ENCODE results near the gene ACTN4.
"Not testable (repeated sequence)": the region's sequence is repeated elsewhere in the genome, so short reads cannot be mapped to it uniquely, and the experiment has no call there.

The ACTN4 gene

GRCh38 chr19:38743394-38744297 lies 96.2 kb downstream of the ACTN4 start:
- H3K4me1 ChIP-seq (ENCODE audit: control insufficient read depth, low read depth, low read length): no peaks in the 10 kb centered on the region
- H3K27me3 ChIP-seq (ENCODE audit: control insufficient read depth, insufficient read depth, low read length): no peaks in the 10 kb centered on the region
- H3K4me3 ChIP-seq (ENCODE audit: low read length): no peak overlapping the region
- no peaks in the 10 kb centered on the region for H3K9me3 ChIP-seq (ENCODE audit: control insufficient read depth, low read depth, low read length)
- no peak overlapping the region for H3K27ac ChIP-seq (ENCODE audit: low read length)
- no peaks in the 10 kb centered on the region for H3K36me3 ChIP-seq (ENCODE audit: control insufficient read depth, low read depth, low read length)
- no peak overlapping the region for H3K9ac ChIP-seq (ENCODE audit: low read length)

GRCh38 chr19:38744298-38744681 lies 96.8 kb downstream of the ACTN4 start, which contains the start of gene CAPN12:
Gene CAPN12 (minus strand): TSS chr19:38744474. CDS start chr19:38744165, 309 bp downstream.
- Histone ChIP-seq H3K4me3 (ENCODE audit: low read length) (no peak within 1 kb of the TSS), H3K9ac (ENCODE audit: low read length) (no peak within 1 kb of the TSS), H3K36me3 (ENCODE audit: control insufficient read depth, low read depth, low read length) (no peaks in the 10 kb centered on the region), H3K27ac (ENCODE audit: low read length) (no peak within 1 kb of the TSS), H3K9me3 (ENCODE audit: control insufficient read depth, low read depth, low read length) (no peaks in the 10 kb centered on the region), H3K27me3 (ENCODE audit: control insufficient read depth, insufficient read depth, low read length) (no peaks in the 10 kb centered on the region), H3K4me1 (ENCODE audit: control insufficient read depth, low read depth, low read length) (no peaks in the 10 kb centered on the region)

GRCh38 chr19:38744874-38745273 lies 97.4 kb downstream of the ACTN4 start:
- no peaks in the 10 kb centered on the region for H3K27me3 ChIP-seq (ENCODE audit: control insufficient read depth, insufficient read depth, low read length)
- no peaks in the 10 kb centered on the region for H3K9me3 ChIP-seq (ENCODE audit: control insufficient read depth, low read depth, low read length)
- no peak overlapping the region for H3K9ac ChIP-seq (ENCODE audit: low read length)
- H3K27ac ChIP-seq (ENCODE audit: low read length): no peak overlapping the region
- H3K36me3 ChIP-seq (ENCODE audit: control insufficient read depth, low read depth, low read length): no peaks in the 10 kb centered on the region
- H3K4me3 ChIP-seq (ENCODE audit: low read length): no peak overlapping the region
- no peaks in the 10 kb centered on the region for H3K4me1 ChIP-seq (ENCODE audit: control insufficient read depth, low read depth, low read length)

- H3K9me3 ChIP-seq (ENCODE audit: control insufficient read depth, low read depth, low read length): no peaks in the 10 kb centered on the region
- H3K27me3 ChIP-seq (ENCODE audit: control insufficient read depth, insufficient read depth, low read length): peaks cover 4% of the 10 kb centered on the region
- H3K4me1 ChIP-seq (ENCODE audit: control insufficient read depth, low read depth, low read length): no peaks in the 10 kb centered on the region
- H3K4me3 ChIP-seq (ENCODE audit: low read length): no peak overlapping the region
- no peaks in the 10 kb centered on the region for H3K36me3 ChIP-seq (ENCODE audit: control insufficient read depth, low read depth, low read length)
- H3K27ac ChIP-seq (ENCODE audit: low read length): no peak overlapping the region
- no peak overlapping the region for H3K9ac ChIP-seq (ENCODE audit: low read length)
Observed at GRCh38 chr19:38745316-38745715, 97.9 kb downstream of the ACTN4 start.

- H3K27me3 ChIP-seq (ENCODE audit: control insufficient read depth, insufficient read depth, low read length): not testable (repeated sequence)
Observed at GRCh38 chr19:38753783-38754182, 106.3 kb downstream of the ACTN4 start.

GRCh38 chr19:38754196-38754595 lies 106.7 kb downstream of the ACTN4 start:
- not testable (repeated sequence) for H3K9me3 ChIP-seq (ENCODE audit: control insufficient read depth, low read depth, low read length); H3K4me3 ChIP-seq (ENCODE audit: low read length); H3K27me3 ChIP-seq (ENCODE audit: control insufficient read depth, insufficient read depth, low read length); H3K4me1 ChIP-seq (ENCODE audit: control insufficient read depth, low read depth, low read length); H3K27ac ChIP-seq (ENCODE audit: low read length); H3K9ac ChIP-seq (ENCODE audit: low read length); H3K36me3 ChIP-seq (ENCODE audit: control insufficient read depth, low read depth, low read length)

More at GRCh38 chr19:38753783-38754182, 106.3 kb downstream of the ACTN4 start:
- not testable (repeated sequence) for H3K9me3 ChIP-seq (ENCODE audit: control insufficient read depth, low read depth, low read length); H3K4me1 ChIP-seq (ENCODE audit: control insufficient read depth, low read depth, low read length); H3K27ac ChIP-seq (ENCODE audit: low read length); H3K9ac ChIP-seq (ENCODE audit: low read length); H3K36me3 ChIP-seq (ENCODE audit: control insufficient read depth, low read depth, low read length); H3K4me3 ChIP-seq (ENCODE audit: low read length)

GRCh38 chr19:38759590-38760003 lies 112.1 kb downstream of the ACTN4 start:
- Histone ChIP-seq H3K27ac (ENCODE audit: low read length) (no peak overlapping the region), H3K4me1 (ENCODE audit: control insufficient read depth, low read depth, low read length) (no peaks in the 10 kb centered on the region), H3K9ac (ENCODE audit: low read length) (no peak overlapping the region), H3K36me3 (ENCODE audit: control insufficient read depth, low read depth, low read length) (no peaks in the 10 kb centered on the region), H3K9me3 (ENCODE audit: control insufficient read depth, low read depth, low read length) (no peaks in the 10 kb centered on the region), H3K27me3 (ENCODE audit: control insufficient read depth, insufficient read depth, low read length) (no peaks in the 10 kb centered on the region), H3K4me3 (ENCODE audit: low read length) (no peak overlapping the region)

GRCh38 chr19:38760805-38761517 lies 113.5 kb downstream of the ACTN4 start:
- H3K9me3 ChIP-seq (ENCODE audit: control insufficient read depth, low read depth, low read length); H3K27ac ChIP-seq (ENCODE audit: low read length); H3K4me1 ChIP-seq (ENCODE audit: control insufficient read depth, low read depth, low read length); H3K9ac ChIP-seq (ENCODE audit: low read length); H3K27me3 ChIP-seq (ENCODE audit: control insufficient read depth, insufficient read depth, low read length); H3K36me3 ChIP-seq (ENCODE audit: control insufficient read depth, low read depth, low read length); H3K4me3 ChIP-seq (ENCODE audit: low read length): not testable (repeated sequence)

- H3K4me3 ChIP-seq (ENCODE audit: low read length); H3K9me3 ChIP-seq (ENCODE audit: control insufficient read depth, low read depth, low read length); H3K9ac ChIP-seq (ENCODE audit: low read length); H3K27me3 ChIP-seq (ENCODE audit: control insufficient read depth, insufficient read depth, low read length); H3K36me3 ChIP-seq (ENCODE audit: control insufficient read depth, low read depth, low read length); H3K4me1 ChIP-seq (ENCODE audit: control insufficient read depth, low read depth, low read length); H3K27ac ChIP-seq (ENCODE audit: low read length): not testable (repeated sequence)
Observed at GRCh38 chr19:38761884-38762389, 114.5 kb downstream of the ACTN4 start.

- no peak overlapping the region for H3K4me3 ChIP-seq (ENCODE audit: low read length)
- H3K27ac ChIP-seq (ENCODE audit: low read length): no peak overlapping the region
- no peak overlapping the region for H3K9ac ChIP-seq (ENCODE audit: low read length)
- no peaks in the 10 kb centered on the region for H3K9me3 ChIP-seq (ENCODE audit: control insufficient read depth, low read depth, low read length)
- no peaks in the 10 kb centered on the region for H3K4me1 ChIP-seq (ENCODE audit: control insufficient read depth, low read depth, low read length)
- H3K27me3 ChIP-seq (ENCODE audit: control insufficient read depth, insufficient read depth, low read length): no peaks in the 10 kb centered on the region
- no peaks in the 10 kb centered on the region for H3K36me3 ChIP-seq (ENCODE audit: control insufficient read depth, low read depth, low read length)
Observed at GRCh38 chr19:38763795-38764220, 116.4 kb downstream of the ACTN4 start.

GRCh38 chr19:38765214-38765613 lies 117.8 kb downstream of the ACTN4 start:
- H3K36me3 ChIP-seq (ENCODE audit: control insufficient read depth, low read depth, low read length): no peaks in the 10 kb centered on the region
- H3K27me3 ChIP-seq (ENCODE audit: control insufficient read depth, insufficient read depth, low read length): no peaks in the 10 kb centered on the region
- H3K4me1 ChIP-seq (ENCODE audit: control insufficient read depth, low read depth, low read length): peaks cover 4% of the 10 kb centered on the region
- no peaks in the 10 kb centered on the region for H3K9me3 ChIP-seq (ENCODE audit: control insufficient read depth, low read depth, low read length)
- H3K9ac ChIP-seq (ENCODE audit: low read length): no peak overlapping the region
- H3K27ac ChIP-seq (ENCODE audit: low read length): no peak overlapping the region
- no peak overlapping the region for H3K4me3 ChIP-seq (ENCODE audit: low read length)

All from iPS-18a (cell line).